HG03469 (cell line): Measurements from ENCODE around the gene EXOC1.

ENCODE experiments used
- ATAC-seq: cut with Tn5 transposase; IDR thresholded peaks from one replicate; pipeline ENCODE4 v1.9.1; 2021; ENCODE audit warnings: mild to moderate bottlenecking, moderate library complexity, moderate number of reproducible peaks; ENCODE audit not compliant: unreplicated experiment

The EXOC1 gene

GRCh38 chr4:55948726-55949481 is 95.5 kb downstream of the EXOC1 start, which contains the start of gene CEP135:
Gene CEP135 (plus strand): TSS chr4:55948945. CDS start chr4:55952131, 3,186 bp downstream.
- ATAC-seq, result peak; percentile 73

GRCh38 chr4:55949482-55949802 is 96.0 kb downstream of the EXOC1 start:
- no peak for ATAC-seq

- ATAC-seq, result no peak
Observed at GRCh38 chr4:55951191-55951922, 97.9 kb downstream of the EXOC1 start.
